ENCODE data around the gene RAP1B.
"Not testable (repeated sequence)": the region's sequence is repeated elsewhere in the genome, so short reads cannot be mapped to it uniquely, and the experiment has no call there.

Gene RAP1B

DNA sequence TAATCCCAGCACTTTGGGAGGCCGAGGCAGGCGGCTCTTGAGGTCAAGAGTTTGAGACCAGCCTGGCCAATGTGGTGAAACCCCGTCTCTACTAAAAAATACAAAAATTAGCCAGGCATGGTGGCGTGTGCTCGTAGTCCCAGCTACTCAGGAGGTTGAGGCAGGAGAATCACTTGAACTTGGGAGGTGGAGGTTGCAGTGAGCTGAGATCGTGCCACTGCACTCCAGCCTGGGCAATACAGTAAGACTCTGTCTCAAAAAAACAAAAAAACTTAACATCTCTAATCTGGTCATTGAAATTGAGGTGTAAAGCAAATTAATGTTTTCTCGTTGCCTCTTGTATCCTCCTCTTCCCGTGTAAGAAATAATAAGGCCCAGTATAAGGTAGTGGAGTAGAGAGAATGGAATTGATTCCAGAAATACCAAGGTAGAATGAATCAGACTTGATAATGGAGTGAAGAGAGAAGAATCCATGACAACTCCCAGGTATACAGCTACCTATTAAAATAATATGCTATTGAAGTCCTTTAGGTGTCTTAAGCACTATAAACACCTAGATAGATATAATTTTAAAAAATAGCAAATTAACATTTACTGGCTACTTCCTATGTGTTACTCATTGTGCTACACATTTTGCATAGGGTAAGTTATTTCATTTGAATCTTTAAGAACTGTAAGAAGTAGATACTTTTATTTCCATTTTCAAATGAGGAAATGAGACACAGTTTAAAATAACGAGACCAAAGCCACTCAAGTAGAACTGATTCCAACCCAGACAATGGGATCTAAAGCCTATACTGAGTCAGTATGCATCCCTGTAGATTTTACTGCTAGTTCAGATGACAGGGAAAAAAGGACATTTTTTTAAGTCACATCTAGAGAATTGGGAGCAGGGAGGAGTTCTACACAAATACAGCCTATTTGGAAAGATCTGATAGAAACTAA is 23.2 kb downstream of the RAP1B start:
- DNase-seq (ENCODE audit: low spot score): no peak

DNA sequence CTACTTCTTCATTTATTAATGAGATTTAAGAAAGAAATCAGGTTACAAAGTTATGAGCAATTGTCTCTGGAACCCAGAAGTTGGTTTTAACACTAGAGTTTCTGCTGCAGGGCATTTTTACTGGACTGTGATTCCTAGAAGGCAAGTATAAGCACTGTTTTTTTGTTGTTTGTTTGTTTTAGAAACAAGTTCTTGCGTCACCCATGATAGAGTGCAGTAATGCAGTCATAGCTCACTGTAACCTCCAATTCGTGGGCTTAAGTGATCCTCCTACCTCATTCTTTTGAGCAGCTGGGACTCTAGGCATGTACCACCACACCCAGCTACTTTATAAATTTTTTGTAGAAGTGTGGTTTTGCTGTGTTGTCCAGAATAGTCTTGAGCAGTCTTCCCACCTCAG is 25.6 kb downstream of the RAP1B start:
- DNase-seq (ENCODE audit: low spot score): no peak

DNA sequence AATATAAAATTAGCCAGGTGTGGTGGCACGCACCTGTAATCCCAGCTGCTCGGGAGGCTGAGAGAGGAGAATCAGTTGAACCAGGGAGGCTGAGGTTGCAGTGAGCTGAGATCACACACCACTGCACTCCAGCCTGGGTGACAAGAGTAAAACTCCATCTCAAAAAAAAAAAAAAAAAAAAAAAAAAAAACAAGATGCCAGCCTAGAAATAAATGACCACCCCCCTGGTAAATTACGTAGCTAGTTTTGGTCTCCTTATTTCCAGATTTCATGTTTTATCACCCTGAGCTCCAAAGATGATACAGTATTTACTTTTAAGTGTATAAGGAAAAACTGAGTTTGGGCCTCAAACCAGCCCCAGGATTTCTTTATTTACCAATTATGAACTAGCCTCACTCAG is 26.7 kb downstream of the RAP1B start:
- not testable (repeated sequence) for DNase-seq (ENCODE audit: low spot score)

DNA sequence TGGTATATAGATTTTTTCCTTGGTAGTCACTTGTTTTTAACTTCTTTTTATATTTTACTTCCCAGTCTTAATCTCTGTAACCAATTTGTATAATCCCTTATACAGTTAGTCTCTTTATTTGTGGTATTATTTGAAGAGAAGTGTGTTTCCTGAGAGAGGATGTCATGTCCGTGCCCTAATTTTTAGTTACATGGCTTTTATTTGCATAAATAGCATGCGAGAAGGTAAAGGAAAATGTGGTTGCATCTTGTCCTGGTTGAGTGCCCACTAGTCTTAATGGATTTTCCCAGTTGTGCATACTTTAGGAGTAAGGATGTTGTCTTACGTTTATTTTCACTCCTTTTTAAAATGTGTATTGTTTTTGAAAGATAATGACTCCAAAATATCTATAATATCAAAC is 27.5 kb downstream of the RAP1B start:
- no peak for DNase-seq (ENCODE audit: low spot score)

DNA sequence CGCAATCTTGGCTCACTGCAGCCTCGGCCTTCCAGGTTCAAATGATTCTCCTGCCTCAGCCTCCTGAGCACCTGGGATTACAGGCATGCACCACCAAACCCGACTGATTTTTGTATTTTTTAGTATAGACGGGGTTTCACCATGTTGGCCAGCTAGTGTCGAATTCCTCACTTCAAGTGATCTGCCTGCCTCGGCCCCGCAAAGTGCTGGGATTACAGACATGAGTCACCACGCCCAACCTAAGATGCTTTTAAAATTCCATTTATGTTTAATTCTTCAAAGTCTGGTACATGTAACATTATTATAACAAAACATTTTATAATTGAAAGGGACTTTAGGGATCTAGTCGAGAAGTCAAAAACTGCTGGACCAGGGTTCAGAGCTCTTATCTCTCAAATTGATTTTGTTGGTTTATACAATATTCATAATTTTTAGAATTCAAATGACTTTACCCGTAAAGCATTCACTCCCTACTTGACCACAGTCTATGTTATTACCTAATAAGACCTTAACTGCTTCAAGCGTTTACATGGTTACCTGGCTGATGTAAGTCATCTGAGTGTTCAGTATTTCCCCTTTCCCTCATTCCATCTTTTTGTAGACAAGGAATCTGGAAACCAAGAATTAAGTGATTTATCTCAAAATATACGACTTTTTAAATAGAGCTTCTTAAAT is 28.2 kb downstream of the RAP1B start:
- no peak for DNase-seq (ENCODE audit: low spot score)

DNA sequence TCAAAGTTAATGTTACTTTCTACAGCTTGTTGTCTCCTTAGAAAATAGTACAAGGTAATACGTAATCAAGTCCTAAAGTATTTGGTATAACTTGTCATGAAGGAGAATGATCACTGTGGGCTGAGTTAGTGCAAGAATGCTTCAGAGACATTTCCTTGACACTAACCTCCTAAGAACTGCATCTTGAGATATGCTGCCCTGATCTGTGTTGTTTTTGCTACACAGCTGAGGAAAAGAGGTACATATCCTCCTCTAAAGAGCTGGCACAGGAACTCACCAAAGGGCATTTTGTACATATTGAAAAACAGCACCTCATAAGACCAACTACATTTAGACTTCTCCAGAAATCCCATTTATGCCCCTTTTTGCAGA is 28.7 kb downstream of the RAP1B start:
- no peak for DNase-seq (ENCODE audit: low spot score)

DNA sequence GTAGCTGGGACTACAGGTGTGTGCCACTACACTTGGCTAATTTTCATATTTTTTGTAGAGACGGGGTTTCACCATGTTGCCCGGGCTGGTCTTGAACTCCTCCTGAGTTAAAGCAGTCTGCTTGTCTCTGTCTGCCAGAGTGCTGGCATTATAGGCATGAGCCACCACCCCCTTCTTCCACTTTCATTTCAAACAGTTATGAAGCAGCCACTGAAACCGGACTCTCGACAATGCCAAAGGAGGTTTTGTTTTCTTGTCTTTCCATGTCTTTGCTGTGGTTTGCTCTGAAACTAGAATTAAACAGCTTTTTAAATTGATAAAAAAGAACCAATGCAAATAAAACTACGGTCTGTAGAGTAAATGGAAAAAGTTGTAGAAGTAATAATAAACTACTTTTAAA is 30.4 kb downstream of the RAP1B start:
- no peak for DNase-seq (ENCODE audit: low spot score)

DNA sequence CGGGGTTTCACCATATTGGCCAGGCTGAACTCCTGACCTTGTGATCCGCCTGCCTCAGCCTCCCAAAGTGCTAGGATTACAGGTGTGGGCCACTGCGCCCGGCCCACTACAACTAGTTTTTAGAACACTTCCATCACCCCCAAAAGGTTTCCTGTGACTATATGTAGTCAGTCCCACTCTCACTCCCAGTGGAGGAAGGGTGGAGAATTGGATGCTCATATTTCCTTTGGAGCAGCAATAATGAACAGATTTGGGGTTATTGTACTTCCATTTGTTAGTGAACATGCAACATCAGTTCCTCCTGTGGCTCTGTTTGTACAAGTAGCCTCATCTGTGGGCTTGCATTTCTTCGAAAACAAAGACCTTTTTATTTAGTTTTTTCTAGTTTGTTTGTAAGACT is 35.8 kb downstream of the RAP1B start:
- no peak for DNase-seq (ENCODE audit: low spot score)

DNA sequence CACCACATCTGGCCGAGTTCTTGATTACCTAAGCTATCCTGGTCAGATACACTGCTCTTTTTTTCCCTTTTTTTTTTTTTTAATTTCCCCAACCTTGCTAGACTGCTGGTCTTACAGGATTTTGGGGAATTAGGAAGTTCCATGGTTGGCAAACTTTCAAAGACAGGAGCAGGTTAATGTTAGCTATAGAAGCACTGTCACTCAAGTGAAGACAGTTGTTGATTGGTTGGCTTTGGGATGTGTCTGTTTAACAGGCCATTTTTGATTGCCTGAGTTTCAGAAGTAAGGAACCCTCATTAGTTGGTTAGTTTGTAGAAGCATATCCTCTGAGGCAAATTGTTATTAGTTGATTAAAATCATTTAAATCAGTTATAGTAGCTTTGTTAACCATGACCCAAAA is 36.8 kb downstream of the RAP1B start:
- no peak for DNase-seq (ENCODE audit: low spot score)

DNA sequence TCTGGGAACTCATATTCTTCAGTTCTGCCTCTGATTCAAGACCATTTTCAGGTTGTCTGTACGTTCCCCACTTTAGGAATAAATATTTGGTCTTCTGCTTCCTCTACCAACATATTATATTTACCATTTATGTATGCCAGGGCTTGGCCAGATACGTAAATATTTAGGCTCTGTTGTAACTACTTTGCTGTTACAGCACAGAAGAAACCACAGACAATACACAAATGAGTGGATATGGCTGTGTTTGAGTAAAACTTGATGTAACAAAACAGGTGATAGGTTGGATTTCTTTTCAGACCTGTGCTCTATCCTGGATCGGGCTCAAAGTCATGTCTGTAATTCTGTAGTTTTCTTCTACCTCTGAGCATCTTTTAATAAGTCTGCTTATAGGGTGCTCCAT is 37.5 kb downstream of the RAP1B start:
- DNase-seq (ENCODE audit: low spot score): no peak

DNA sequence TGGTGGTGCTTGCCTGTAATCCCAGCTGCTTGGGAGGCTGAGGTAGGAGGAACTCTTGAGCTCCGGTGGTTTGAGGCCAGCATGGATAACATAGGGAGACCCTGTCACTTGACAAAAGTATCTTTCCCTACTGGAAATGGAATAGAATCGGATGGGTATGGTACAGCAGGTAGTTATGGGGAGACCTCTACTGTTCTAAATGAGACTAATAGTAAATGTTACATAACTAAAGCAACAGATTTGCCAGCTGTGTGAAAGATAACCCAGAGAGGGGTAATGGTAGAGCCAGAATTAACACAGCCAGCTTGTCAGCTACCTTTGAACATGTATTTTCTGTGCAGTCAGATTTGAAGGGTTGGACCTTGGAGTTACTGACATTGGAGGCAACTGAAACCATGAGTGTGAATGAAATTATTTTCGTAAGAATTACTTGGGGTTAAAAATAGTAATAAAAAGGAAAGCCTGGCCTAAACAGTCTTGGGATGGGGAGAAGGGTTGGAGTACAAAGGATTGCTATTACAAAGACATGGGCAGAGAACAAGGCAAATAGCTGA is 54.4 kb downstream of the RAP1B start:
- no peak for DNase-seq (ENCODE audit: low spot score)

DNA sequence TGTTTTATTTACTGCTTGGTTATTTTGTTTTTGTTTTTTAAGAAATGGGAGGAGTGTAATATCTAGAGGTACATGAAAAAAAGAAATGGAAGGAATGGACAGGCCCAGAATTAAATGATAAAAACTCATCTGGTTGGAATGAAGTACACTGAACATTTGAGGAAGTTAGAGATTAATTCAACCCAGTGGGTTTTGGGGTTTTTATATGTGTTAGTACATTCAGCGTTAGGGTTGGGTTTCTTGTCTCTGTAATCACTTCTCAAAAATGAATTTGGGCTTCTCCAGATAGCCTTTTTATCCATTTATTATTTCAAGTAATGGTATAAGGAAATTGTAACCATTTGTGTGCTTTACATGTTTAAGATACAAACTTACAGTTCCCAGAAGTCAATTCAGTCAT is 56.6 kb downstream of the RAP1B start:
- no peak for DNase-seq (ENCODE audit: low spot score)

DNA sequence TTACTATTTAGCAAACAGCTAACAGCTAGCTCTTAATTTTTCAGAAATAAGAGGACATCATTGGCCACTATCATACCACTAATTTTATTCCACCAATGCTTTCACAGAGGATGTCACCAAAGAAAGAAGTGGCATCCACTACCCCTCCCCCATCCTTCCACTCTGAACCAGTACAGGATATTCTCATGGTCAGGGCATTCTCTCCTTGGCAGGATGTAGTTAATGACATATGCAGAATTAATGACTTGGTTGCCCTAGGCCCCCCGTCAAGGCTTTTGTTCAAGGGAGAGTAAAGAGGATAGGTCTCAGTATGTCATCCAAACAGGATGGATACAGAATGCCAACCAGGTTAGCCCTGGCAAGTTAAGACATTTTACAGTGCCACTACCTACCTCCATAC is 57.2 kb downstream of the RAP1B start:
- no peak for DNase-seq (ENCODE audit: low spot score)

DNA sequence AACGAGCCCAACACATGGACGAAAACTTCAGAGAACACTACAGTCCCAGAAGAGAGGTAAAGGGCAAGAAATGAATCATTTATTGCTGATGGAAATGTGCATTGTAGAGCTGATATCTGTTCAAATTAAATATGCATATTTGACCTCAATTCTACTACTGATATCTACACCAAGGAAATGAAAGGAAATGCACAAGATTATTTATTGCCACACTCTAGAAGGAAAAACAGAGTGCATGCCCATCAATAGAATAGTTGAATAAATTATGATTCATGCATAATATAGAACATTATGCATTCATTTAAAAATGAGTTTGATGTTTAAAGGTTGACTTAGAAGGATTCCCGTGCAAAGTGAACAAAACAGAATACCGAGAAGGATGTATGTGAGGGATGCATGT is 60.5 kb downstream of the RAP1B start:
- DNase-seq (ENCODE audit: low spot score): no peak

DNA sequence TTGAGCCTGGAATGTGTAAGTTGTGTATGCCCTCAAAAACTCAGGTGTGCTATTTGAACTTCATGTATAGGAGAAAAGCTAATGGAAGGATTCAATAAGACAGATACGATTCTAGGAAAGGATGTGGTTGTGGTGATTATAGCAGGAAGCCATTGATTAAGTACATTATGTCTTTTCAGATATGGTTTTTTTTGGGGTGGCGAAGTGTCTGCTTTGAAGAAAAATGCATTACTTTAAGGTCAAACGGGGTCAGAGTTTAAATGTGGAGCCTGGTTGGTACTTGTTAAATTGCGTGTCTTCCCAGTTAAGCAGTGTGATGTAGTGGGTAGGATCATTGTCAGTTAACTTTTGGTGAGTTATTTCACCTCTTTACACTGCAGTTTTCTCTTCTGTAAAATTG is 63.1 kb downstream of the RAP1B start:
- no peak for DNase-seq (ENCODE audit: low spot score)

DNA sequence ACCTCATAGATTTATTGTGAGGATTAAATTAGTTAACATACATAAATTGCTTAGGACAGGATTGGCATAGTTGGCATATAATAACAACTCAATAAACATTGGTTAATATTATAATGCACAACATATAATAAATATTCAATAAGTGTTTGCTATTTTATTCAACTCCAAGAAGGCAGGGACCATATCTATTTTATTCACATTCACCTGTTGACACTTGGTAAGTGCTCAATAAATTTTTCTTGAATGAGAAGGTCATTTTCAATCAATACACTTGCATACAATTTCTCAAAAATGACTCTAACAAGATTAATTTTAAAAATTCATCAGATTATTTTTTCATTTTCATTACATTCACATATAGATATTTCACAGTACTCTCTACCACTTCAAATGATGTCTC is 63.7 kb downstream of the RAP1B start:
- DNase-seq (ENCODE audit: low spot score): no peak

DNA sequence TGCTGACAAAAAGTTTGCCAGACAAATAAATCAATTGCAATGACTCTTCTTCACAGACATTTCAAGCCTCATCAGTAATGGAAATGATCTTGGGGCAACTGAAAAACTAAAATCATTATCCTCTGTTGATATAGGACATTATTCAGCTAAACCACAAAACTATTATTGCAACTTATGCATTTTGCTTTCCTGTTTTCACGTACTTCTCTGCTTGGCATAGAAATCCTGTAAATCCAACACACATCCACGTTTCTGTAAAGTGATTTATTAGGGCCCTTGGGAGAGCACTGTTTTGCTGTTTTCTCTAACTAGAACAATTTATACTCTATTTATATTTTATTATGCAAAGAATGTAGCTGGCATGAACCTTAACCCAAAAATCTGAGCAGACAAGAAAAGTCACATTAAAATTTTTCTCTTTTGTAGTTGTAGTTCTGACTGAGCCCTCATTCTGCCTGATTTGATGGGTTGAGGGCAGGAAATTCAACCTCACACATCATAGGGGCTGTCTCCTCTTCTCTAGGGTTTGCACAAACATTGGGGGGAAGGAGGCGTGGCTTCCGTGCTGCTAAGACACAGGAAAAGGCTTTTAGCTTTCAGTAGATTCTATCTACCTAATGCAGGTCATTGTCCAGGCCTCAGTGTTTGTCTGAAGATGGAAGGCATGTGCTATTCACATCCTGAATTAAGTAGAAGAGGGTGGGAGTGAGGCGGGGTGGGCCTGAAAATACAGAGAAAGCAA is 64.6 kb downstream of the RAP1B start:
- DNase-seq (ENCODE audit: low spot score): peak; percentile 14

DNA sequence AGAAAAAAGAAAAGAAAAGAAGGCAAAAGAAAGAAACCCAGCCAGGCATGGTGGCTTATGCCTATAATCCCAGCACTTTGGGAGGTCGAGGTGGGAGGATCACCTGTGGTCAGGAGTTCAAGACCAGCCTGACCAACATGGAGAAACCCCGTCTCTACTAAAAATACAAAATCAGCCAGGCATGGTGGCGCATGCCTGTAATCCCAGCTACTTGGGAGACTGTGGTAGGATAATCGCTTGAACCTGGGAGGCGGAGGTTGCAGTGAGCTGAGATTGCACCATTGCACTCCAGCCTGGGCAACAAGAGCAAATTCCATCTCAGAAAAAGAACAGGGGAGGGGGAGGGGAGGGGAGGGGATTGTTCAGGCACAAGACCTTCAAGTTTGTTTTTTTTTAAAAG is 66.2 kb downstream of the RAP1B start:
- DNase-seq (ENCODE audit: low spot score): not testable (repeated sequence)

DNA sequence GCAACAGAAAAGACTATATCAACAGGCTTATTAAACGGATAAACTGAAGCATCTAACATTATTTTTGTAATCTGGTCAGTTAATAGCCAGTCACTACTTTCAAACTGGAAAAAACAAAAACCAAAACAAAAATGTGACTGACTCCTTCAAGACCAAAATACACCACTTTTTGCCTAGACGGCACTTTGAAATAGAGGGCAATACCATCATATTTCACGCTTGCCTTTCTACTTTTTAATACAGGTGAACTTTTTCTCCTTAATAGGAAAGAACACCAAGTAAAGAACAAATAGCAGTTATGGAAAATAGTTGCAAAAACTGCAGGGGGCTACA is 75.5 kb downstream of the RAP1B start:
- no peak for DNase-seq (ENCODE audit: low spot score)

DNA sequence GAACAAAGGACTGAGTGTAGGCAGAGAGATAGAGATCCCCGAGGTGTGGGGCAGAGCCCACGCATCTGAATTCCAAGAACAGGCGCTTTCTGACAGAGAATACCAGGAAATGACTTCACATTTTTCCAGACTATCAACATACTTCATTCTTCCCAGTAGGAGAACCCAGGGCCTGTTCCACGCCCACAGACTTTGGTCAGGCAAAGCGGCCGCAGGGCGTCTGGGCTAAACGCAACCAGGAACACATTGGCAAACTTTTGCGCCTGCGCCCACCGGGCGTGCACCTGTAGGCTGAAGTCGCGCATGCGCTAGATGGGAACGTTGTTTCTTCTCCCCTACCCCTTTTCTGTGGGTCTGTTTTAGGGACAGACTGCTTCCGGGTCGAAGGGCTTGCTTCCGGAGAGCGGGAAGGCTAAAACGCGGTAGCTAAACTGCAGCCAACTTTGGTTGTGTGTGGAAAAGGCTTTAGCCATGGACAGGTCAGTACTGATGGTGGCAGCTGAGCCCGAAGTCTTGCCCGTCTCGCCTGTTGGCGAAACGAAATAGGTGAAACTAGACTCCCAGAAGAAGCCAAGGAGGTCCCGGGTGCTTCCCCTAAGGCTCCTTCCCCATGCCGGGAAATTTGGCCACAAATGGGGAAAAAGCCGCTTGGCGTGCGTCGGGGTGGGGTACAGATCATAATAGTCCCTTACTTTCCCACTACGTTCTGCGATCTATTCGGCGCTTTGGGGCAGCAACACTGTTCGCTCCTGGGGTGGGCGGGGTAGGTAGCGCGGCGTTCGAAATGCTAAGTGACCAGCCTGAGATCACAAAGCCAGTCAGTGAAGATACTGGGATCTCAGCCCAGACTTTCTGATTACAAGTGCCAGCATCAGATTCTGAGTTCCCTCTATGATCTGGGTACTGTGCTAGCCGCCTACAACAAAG is 76.2 kb downstream of the RAP1B start, which contains the start of gene NUP107:
NUP107 (plus strand) TSS at position 384 of the 927 bp plus-strand sequence; CDS start at position 472, 88 bp downstream.
- peak; percentile 95 for DNase-seq (ENCODE audit: low spot score)

DNA sequence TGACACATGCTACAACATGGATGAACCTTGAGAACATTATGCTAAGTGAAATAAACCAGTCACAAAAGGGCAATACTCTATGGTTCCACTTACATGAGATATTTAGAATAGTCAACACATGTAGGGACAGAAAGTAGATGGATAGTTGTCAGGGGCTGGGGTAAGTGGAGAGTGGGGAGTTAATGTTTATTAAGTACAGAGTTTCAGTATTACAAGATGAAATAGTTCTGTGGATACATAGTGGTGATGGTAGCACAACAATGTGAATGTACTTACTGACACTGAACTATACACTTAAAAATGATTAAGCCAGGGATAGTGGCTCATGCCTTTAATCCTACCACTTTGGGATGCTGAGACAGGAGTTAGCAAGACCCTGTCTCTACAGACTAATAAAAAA is 84.8 kb downstream of the RAP1B start:
- no peak for DNase-seq (ENCODE audit: low spot score)
